ENCODE measurements around the gene AKAP12.
"Not testable (repeated sequence)": the region's sequence is repeated elsewhere in the genome, so short reads cannot be mapped to it uniquely, and the experiment has no call there.

The AKAP12 gene

DNA sequence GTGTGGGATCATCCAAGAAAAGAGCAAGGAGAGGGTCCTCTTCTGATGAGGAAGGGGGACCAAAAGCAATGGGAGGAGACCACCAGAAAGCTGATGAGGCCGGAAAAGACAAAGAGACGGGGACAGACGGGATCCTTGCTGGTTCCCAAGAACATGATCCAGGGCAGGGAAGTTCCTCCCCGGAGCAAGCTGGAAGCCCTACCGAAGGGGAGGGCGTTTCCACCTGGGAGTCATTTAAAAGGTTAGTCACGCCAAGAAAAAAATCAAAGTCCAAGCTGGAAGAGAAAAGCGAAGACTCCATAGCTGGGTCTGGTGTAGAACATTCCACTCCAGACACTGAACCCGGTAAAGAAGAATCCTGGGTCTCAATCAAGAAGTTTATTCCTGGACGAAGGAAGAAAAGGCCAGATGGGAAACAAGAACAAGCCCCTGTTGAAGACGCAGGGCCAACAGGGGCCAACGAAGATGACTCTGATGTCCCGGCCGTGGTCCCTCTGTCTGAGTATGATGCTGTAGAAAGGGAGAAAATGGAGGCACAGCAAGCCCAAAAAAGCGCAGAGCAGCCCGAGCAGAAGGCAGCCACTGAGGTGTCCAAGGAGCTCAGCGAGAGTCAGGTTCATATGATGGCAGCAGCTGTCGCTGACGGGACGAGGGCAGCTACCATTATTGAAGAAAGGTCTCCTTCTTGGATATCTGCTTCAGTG is 110.8 kb downstream of the AKAP12 start:
- DNase-seq = no peak

DNA sequence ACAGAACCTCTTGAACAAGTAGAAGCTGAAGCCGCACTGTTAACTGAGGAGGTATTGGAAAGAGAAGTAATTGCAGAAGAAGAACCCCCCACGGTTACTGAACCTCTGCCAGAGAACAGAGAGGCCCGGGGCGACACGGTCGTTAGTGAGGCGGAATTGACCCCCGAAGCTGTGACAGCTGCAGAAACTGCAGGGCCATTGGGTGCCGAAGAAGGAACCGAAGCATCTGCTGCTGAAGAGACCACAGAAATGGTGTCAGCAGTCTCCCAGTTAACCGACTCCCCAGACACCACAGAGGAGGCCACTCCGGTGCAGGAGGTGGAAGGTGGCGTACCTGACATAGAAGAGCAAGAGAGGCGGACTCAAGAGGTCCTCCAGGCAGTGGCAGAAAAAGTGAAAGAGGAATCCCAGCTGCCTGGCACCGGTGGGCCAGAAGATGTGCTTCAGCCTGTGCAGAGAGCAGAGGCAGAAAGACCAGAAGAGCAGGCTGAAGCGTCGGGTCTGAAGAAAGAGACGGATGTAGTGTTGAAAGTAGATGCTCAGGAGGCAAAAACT is 111.5 kb downstream of the AKAP12 start:
- no peak for DNase-seq

GRCh38 chr6:151351731-151352130 is 112.0 kb downstream of the AKAP12 start:
- no peak for DNase-seq

DNA sequence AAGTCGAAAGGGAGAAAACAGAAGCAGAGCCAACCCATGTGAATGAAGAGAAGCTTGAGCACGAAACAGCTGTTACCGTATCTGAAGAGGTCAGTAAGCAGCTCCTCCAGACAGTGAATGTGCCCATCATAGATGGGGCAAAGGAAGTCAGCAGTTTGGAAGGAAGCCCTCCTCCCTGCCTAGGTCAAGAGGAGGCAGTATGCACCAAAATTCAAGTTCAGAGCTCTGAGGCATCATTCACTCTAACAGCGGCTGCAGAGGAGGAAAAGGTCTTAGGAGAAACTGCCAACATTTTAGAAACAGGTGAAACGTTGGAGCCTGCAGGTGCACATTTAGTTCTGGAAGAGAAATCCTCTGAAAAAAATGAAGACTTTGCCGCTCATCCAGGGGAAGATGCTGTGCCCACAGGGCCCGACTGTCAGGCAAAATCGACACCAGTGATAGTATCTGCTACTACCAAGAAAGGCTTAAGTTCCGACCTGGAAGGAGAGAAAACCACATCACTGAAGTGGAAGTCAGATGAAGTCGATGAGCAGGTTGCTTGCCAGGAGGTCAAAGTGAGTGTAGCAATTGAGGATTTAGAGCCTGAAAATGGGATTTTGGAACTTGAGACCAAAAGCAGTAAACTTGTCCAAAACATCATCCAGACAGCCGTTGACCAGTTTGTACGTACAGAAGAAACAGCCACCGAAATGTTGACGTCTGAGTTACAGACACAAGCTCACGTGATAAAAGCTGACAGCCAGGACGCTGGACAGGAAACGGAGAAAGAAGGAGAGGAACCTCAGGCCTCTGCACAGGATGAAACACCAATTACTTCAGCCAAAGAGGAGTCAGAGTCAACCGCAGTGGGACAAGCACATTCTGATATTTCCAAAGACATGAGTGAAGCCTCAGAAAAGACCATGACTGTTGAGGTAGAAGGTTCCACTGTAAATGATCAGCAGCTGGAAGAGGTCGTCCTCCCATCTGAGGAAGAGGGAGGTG is 112.9 kb downstream of the AKAP12 start:
- DNase-seq = no peak

DNA sequence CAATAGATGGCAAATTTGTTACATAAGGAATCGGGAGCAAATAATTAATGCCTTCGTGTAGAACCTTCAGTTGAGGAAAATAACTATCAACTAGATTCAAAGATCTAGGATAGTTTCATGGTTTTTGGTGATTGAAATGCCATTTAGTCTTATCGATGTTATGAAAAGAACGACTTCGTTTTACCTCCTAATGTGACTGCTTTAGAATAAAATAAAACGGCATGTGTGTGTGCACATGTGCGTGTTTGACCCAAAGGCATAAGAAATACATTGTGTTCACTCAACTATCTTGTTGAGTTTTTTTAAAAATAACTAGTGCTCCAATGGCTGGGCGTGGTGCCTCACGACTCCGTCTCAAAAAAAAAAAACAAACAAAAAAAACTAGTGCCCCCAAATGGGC is 114.0 kb downstream of the AKAP12 start:
- no peak for DNase-seq

GRCh38 chr6:151356983-151357382 is 117.2 kb downstream of the AKAP12 start:
- DNase-seq = not testable (repeated sequence)

GRCh38 chr6:151357758-151358436 is 118.1 kb downstream of the AKAP12 start:
- no peak for DNase-seq

- no peak for DNase-seq
Observed at GRCh38 chr6:151358475-151358874, 118.7 kb downstream of the AKAP12 start.

- DNase-seq = no peak
Observed at GRCh38 chr6:151359486-151359885, 119.7 kb downstream of the AKAP12 start.

DNA sequence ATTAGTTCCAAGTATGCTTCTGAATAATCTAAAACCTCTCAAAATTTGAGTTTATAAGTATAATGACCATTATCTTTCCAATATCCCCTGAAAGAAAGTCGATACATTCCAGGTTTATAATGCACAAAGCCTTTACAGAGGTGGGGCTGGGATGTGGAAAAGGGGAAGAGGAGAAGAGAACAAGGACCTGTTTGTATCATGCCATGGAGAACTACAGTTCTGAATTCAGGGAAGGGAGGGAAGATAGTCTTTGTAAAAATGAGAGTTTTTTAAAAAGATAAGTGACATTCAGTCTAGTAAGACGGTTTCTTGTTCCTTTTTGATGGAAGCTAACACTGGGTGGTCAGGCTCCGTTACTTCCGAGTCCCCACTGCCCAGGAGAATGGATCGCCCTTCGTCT is 125.5 kb downstream of the AKAP12 start:
- no peak for DNase-seq

- DNase-seq = no peak
Observed at GRCh38 chr6:151370509-151371078, 130.8 kb downstream of the AKAP12 start.

- no peak for DNase-seq
Observed at GRCh38 chr6:151372164-151372563, 132.4 kb downstream of the AKAP12 start.

- DNase-seq = no peak
Observed at GRCh38 chr6:151374036-151374683, 134.4 kb downstream of the AKAP12 start.

DNA sequence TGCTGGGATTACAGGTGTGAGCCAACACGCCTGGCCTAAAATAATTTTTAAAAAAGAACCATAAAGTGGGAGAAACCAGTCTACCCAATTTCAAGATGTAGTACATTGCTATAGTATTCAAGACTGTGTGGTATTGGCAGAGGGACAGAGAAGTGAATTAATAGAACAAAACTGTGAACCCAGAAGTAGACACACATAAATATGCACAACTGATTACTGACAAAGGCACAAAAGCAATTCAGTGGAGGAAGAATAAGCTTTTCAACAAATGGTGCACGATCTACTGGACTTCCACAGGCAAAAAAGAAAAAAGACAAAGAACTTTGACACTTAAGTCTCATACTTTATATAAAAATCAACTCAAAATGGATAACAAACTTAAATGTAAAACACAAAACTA is 136.1 kb downstream of the AKAP12 start:
- DNase-seq = no peak

DNA sequence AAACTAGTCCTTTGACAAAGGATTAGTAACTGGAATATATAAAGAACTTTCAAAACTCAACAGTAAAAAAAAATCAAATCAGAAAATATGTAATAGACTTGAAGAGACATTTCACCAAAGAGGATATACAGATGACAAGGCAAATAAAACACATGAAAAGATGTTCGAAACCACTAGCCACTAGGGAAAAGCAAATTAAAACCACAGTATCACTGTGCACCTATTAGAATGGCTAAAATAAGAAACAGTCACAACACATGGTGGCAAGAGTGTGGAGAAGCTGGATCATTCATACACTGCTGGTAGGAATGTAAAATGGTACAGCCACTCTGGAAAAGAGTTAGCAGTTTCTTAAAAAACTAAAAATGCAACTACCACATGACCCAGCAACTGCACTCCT is 136.7 kb downstream of the AKAP12 start:
- no peak for DNase-seq

GRCh38 chr6:151377095-151377494 is 137.3 kb downstream of the AKAP12 start:
- DNase-seq = no peak

- DNase-seq = no peak
Observed at GRCh38 chr6:151379933-151380847, 140.4 kb downstream of the AKAP12 start.

DNA sequence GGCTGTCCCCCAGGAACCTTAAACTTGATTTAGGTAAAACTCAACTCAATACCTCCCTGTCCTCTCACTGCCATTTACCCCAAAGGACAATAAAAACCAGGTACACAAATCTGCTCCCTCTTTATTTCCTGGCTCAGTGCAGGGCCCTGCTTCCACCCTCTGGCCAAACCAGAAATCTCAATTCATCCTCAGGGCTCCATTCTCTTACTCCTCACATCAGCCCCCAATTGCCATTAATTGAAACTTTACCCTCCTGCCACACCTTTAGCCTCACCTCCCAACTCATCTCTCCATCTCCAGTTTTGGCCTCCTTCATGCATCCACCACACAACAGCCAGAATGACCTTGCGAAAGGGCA is 141.1 kb downstream of the AKAP12 start:
- DNase-seq = no peak

- no peak for DNase-seq
Observed at GRCh38 chr6:151381722-151382121, 142.0 kb downstream of the AKAP12 start.

- DNase-seq = not testable (repeated sequence)
Observed at GRCh38 chr6:151382631-151383030, 142.9 kb downstream of the AKAP12 start.

DNA sequence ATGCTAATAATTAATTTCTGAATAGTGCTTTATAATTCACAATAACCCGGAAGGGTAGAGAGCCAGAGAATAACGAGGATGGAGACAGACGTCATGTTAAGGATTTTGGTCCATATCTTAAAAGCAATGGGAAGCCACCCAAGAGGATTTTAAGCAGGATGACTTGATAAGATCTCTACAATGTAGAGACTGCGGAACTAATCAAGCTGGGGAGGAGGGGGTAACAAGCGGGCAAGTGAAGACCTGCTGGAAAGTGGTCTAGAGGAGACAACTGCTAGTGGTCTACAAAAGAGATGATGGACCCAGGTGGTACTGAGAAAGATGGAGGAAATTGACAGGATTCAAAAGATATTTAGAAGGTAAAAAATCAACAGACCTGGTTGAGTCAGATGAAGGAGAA is 144.4 kb downstream of the AKAP12 start:
- DNase-seq = no peak

All from NCI-H526 treated with DMSO at 0.1 percent for 48 hours (cell line).